Measurements from ENCODE around the gene MFAP3L.
"Not testable (repeated sequence)": the region's sequence is repeated elsewhere in the genome, so short reads cannot be mapped to it uniquely, and the experiment has no call there.

MFAP3L gene

DNA sequence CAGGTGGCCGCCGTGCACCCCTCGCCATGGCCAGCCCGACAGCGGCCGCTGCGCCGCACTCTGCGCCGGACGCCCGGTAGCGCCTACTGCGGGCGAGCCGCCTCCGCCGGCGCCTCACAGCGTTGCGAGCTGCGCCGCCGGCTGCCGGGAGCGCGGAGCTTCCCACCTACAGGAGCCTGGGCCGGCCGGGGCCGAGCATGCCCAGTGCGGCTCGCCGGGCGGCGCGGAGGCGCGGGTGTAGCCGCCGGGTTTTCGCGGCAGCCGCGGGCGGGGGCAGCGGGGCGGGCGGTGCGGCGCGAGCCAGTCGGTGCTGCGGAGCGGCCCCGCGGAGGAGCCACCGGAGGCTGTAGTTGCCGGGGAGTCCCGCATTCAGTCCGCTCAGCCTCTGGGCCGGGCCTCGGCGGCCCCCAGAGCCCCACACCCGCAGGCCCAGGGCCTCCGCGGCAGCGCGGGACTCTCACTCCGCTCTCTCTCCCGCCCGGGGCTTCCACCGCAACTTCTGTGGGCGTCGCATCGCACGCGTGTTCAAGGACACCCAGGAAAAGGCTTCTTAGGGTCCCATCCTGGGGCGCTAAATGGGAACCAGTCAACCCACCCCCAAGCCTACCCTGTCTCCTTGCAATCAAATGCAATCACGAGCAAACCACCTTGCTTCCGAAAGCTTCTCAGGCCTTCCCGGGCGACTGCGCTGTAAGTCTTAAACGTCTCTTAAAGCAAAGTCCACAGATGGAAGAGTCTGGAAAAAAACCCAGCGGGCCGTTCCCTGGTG is at the start of gene MFAP3L:
MFAP3L (minus strand) TSS at position 143 of the 769 bp plus-strand sequence. CDS start 20,518 bp downstream, outside the sequence.
- peak; percentile 83 to 89 for DNase-seq

DNA sequence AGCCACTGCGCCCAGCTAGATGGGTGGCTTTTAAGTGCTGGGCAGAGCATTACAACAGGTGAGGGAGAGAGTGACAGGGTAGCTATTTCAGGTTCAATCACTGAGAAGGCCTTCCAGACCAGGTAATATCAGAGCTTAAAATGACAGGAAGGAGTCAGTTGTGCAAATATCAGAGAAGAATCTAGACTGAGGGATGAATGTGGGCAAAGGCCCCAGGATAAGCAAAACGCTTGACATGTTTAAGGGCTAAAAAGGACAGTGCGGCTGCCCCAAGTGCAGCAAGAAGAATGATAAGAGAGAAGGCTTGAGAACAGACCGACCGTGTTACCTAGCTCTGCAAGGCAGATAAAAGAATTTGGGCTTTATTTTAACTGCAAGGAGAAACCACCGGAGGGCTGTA is 45.0 kb upstream of the MFAP3L start:
- no peak for DNase-seq

DNA sequence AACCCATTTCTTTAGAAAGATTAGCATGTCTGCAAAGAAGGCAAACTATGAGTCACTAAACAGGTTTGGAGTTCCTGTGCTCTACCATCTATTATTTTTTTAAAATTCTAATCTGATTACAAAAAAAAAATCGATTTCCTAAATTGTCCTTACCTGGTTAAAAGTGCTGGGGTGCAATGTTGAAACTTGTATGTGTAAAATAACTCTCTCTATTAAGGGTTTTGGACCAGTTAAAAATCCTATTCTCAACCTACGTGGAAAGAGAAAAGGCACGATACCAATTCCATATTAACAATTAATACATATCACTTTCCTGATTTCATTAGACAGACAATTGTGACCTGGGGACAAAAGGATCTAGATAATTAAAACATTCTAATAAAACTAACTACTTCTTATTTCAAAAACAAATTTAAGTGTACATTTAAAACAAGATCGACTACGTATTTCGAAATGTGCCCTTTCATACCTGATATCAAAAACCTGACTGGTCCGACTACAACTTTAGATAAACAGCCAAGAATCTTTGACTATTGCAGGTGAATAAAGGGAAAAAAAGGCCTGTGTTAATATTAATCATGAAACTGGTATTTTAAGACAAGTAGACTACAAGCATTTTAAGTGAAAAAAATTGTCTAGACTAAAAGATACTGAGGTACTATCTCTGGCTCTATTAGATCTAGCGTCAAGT is 42.4 kb upstream of the MFAP3L start:
- DNase-seq: no peak

DNA sequence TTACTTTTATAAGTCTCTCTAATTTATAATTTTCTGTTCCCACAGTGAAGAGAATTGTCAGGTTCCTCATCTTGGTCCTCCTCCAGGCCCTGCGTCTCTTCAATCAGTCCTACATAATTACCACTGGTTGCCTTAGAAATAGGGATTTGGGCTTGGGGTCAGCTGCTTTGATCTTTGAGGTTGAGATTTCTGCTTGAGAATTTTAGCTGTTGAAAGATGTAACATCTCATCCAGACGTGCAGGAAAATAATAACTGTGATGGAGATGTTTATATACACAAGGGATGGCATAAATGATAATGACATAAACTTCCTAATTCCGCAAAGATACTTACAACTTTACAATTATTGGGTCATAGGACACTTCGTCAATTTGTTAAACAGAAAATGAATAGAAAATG is 33.2 kb upstream of the MFAP3L start:
- no peak for DNase-seq

DNA sequence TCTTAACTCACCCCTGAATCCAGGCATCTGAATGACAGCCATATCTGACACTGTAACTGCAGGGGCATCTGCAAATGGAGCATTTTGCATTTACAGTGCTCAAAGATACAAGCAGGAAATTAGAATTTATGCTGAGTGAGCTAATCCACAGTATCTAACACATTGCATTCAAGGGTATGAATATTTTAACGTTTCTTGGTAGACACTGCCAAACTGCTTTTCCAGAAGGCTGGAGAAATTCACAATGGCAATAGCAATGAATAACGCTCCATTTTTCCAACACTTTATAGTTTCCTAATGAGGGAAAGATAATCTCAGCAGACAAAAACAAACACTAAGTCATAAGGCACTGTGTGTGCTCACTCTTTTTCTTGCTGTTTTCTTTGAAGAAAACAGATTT is 32.6 kb upstream of the MFAP3L start:
- no peak for DNase-seq

DNA sequence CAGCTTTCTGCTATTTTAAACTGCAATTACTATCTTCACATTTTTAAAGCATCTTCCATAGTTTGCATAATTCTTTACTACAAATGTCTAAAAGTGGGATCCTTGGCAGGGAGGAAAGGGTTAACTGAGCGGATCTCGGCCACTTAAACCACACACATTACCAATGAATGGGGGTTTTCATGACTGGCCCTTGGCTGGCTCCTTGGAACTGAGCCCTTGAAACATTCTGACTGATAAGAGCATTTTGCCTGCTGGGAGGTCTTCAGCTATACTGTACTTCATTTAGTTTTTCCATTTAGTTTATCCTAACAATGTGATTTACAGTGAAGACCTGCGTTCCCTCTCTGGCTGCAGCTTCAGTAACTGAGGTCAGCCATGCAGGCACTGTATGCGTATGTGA is 31.7 kb upstream of the MFAP3L start:
- no peak for DNase-seq

DNA sequence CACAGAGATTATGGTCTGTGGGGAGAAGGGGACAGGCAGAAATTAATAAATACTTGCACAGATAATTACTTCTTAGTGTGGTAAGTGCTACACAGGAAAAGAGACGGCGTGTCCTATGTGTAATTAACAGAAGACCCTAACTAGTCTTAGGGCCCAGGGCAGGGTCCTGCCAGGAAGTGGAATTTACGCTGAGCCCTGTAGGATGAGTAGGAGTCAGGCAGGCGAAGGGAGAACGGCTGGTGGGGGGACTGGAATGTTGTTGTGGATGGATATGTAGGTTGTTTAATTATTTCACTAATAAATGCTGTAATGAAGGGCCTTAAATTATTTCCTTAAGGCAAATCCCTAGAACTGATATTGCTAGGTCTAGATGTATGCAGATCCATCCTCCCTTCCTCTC is 26.7 kb upstream of the MFAP3L start:
- no peak for DNase-seq

DNA sequence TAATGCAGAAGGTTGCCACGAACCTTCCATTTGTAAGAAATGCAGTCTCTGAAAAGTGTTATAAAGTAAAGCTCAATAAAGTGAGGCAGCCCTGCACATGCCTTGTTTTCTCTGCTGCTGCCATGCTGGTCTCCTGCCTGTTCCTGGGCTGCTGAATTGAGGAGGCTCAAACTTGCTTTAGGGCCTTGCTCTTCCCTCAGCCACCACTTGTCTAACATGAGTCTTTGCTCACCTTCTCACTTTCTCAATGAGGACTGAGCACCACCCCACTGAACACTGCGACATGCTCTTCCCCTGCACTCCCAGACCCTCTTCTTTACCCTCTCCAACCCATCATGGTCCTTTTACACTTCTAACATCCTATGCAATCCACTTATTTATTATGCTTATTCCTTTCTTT is 25.2 kb upstream of the MFAP3L start:
- no peak for DNase-seq

DNA sequence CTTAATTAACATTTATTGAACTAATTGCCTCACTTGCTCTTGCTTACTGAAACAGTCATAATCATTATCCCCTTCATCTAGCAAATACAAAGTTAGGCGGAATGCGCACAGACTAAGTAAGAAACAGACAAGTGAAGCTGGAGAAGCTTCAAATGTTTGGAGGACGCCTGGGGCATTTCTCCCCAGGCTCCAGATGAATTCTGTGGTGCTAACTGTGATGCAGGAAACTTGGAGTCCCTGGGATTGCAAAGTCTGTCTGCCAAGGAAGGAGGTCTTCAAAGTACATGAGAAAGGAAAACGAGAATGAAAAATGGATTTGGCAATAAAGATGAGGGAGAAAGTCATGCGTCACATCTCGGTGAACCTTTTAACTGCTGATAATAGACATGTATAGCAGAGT is 23.6 kb upstream of the MFAP3L start:
- no peak for DNase-seq

DNA sequence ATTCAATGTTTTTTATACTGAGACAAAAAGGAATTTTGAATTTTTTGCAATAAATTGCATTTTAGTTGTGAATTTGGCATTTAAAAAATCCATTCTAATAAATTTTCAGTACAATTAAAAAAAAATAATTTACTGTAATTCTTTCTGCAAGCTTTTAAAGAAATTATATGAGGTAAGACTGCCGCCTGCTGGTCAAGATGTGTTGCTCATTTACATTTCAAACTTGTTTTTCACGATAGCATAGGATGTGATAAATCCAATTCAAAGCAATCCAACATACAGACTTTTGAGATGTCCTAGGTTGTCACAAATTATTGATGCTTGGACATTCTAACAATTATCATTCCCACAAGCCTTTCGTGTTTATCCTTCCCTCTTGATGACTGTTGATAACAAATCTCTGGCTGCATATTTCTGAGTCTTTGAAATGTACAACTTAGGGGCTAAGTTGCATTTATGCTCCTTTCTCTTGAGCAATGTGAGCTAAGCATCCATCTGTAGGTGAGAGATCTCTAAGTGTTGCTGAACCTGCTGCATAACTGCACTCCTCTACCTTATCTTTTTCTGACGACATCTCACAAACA is 21.7 kb upstream of the MFAP3L start:
- peak; percentile 52 to 69 for DNase-seq

DNA sequence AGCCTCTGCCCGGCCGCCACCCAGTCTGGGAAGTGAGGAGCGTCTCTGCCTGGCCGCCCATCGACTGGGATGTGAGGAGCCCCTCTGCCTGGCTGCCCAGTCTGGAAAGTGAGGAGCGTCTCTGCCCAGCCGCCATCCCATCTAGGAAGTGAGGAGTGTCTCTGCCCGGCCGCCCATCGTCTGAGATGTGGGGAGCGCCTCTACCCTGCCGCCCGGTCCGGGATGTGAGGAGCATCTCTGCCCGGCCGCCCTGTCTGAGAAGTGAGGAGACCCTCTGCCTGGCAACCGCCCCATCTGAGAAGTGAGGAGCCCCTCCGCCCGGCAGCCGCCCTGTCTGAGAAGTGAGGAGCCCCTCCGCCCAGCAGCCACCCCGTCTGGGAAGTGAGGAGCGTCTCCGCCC is 20.0 kb upstream of the MFAP3L start:
- not testable (repeated sequence) for DNase-seq

DNA sequence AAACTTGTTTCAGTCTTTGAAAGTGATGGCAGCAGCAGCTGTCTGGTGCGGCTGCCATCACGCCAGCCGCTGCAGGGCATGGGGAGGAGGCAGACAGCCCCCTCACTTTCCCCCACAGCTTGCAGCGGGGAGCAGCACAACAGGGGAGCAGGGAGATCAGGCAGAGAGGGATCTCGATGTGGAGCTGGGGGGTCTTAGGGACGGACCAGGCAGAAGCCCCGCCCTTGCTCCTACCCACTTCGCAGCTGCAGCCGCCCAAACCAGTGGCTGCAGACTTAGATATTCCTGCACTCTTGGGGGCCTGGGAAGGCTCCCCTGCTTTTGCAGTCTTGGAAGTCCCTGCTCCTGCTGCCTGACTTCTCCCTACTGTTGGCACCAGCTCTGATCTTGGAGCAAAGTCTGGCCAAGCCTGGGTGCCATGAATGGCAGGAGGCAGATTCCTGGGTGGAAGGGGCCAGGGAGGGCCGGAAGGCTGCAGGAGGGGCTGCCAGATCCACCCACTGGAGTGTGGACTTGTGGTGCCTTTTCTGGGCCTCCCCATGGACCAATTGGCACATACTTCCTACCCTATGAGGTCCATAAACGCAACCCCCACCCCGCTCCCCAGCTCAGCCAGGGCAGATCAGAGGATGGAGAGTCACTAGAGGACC is 14.0 kb upstream of the MFAP3L start:
- no peak for DNase-seq

DNA sequence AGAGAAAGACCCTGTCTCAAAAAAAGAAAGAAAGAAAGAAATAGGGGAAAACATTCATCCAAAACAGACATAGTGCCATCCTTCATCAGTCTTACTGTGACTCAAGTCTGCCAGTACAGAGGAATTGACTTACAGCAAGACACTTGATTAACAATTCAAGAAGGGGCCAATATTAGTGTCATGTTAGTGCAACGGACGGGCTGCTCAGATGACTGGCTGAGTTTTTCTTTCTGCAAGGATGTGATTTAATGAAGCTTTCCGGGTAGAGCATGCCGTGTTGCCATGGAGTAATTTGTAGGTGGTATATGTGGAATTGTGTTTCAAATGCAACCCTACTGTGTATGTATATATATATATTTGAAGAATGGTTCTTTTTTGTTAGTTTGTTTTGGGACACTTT is 12.6 kb upstream of the MFAP3L start:
- no peak for DNase-seq

DNA sequence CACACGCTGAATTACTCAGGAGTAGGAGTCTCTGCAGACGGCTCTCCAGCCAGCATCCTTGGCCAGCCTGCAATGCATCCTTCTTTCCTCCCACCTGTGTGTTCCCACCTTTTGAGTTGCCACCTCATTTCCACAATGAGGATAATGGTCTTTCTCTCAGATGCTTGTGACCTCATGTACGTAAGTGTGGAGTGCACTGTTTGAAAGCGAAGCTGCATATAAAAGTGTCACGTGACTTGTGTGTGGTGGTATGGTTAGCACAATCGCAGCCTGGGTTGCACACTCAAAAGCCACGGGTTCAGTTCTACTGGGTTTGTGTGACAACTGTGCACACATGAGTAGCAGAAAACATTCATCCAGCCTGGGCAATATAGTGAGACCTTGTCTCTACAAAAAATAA is 12.0 kb upstream of the MFAP3L start:
- no peak for DNase-seq

DNA sequence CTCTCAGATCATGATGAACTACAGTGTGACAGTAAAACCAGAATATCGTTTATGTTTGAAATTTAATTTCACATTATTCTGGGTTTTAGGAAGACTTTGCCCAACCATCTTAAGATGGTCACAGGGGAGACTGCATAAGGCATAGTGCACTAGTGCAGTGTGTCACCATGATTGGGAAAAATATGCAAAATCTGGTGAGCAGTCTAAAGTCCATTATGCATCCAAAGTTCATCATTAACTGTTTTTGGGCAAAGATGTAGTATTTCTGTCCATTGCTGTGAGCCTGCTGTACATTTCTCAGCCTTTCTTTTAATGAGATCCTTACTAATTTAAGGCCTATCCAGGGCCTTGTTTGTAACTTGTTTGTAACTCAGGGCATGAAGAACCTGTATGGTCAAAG is 11.3 kb upstream of the MFAP3L start:
- no peak for DNase-seq

DNA sequence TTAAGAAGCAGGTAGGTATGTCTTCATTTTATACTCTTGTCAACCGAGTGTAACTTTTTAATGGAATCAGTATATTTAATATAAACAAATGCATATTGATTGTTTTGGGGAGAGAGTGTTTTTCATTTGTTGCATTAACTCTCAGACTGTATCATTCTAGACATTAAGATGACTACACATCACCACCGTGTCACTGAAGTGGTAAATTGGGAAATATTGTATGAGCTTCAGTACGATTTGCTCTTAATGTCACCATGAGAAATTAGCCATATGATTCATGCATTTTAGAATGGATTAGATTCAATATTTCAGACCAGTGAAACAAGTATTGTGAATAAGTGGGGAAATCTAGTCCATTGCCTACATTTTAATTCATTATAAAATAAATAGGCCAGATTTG is 9.7 kb upstream of the MFAP3L start:
- DNase-seq: no peak

DNA sequence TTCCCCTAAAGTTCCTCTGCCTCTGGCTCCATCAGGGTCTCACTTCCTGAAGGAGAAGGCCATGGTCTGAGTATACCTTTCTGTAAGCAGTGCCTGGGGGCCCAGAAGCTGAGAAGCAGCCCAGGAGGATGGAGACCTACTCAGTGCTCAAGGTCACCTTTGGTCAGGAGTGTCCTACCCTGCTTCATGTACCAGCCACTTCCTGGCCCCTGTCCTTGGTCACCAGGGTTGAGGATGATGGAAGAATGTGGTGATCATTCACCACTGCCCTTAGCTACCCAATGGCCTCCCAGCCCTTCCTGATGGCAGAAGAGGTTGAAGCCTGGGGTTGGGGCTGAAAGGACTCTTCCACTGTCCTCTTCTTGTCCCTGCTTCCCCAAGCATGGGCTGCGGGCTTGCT is 9.0 kb upstream of the MFAP3L start:
- DNase-seq: no peak

DNA sequence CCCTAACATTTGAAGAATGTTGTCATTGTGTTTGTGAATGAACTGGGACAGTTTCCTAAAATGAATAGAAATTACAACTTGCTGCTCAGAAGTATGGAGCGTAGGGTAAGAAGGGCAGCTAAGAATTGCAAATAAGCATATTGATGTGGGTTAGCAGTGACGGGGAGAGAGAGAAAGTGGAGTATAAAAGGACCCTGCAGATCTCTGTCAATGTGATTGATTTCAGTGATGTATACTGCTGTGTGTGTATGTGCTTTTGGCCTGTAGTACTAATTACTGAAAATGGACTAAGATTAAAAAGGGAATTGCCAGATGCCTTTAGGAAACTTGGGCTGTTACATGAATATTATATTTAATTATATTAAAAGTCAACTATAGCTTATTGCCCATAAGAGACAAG is 7.8 kb upstream of the MFAP3L start:
- no peak for DNase-seq

DNA sequence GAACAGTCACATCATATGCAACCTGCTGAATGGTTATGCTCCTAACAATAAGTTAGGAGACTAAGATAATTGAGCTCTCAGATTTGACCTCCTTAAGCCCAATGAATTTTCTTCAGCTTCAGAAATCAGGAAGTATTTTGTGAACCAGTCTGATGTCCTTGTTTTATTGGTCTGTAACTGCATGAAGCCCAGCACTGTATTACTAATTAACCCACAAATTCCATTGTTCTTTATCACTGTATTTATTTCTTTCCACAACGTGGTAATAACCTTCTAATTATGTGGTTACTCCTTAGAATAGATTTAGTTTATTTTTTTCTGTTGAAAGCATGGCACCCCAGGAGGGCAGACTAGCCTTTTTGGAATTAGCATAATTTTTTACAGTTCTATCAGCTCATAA is 3.9 kb upstream of the MFAP3L start:
- no peak for DNase-seq

DNA sequence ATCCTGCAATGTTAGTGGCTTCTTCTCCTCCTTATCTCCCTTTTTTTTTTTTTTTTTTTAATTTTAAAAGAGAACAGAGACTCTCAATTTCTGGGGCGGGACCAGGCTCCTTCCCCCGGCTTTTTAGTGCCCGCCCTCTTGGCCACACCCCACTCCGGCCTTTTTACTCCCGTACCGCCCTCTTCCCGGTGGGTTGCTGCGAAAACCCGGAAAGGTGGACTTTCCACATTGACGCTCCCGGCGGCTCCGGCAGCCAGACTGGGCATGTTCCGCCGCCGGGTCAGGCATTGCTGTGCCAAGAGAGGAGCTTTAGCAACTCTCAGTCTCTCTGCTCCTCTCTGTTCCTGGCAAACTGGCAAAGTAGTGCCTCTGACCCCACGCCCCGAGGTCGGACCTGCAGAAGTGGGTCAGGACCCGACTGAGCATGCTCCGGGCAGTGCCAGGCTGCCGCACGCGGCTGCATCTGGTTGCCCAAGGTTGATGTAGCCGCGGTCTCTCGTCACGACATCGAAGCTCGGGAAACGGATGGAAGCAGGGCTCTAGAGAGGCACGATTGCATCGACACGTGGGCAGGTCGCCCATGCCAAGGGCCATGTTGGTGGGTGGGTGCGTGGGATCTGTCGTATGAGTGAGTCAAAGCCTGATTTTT is 1.1 kb upstream of the MFAP3L start:
- peak; percentile 87 to 94 for DNase-seq

DNA sequence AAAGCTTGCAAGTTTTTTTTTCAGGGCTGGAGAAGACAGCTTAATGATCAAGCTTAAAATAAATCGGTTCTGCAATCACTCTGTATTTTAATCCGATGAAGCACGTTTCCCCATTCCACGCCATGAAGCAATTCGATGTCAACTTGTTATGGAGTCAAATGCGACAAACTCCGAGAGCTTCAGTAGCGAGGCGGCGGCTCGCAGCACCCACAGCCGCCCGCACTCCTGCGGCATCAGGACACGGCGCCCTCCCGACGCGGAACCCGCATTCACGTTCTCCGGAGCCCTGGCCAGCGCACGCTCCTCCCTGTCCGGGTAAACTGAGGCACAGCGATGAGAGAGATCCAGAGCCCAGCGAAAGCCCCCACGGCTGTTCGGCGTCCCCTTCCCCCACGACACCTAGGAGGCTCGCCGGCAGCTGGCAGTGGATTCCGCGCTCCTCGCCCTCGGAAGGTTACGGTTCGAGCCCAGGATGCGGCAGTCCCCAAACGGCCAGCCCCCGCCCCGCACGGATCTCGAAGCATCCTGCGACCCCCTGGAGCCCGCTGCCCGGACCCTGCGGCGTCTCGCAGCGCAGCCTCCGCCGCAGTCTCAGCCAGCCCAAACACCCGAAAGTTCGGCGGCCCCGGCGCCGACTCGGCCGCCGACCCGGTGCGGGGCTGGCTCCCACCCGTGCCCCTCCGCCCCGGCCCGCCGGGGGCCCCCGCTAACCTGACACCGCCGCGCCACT is 507 bp downstream of the MFAP3L start:
- DNase-seq: peak in 1 of 2 donors; percentile 6

DNA sequence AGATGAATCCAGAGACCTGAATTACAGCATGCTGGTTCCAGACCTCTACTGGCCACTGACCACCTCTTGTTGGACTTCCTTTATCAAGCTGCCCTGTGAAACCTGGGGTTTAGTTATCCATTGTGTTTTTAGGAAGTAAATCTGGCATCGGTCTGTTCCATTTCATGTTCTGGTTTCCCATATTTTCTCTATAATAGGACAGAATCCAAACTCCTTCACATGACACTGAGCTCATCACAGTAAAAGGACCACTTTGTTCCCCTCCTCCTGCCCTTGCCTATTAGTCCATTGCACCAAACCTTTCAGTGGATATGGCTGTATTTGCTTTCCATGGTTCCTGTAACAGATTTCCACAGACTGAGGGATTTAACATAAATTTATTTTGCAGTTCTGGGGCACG is 4.0 kb downstream of the MFAP3L start:
- no peak for DNase-seq

DNA sequence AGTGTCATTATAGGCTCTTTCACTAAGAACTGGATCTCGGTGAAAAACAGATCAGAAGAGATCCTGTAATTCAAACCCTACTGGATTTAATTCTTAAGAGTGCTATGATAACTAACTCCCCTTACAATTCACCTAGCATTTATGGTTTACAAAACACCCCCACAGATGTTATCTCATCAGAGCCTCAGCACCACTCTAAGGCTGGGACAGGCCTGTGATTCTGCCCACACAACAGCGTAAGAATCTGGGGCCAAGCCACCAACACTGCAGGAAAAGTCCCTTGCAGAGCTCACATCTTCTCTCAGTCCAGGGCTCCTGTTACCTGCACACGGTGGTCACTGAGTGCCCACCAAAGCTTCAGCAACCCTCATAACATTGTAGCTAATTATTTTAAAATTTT is 8.9 kb downstream of the MFAP3L start:
- no peak for DNase-seq
